GM03348 (cell line): ENCODE measurements around the gene ZFPM1.

Experiments
- DNase-seq: peaks from one replicate; pipeline ENCODE4 v3.0.0; 2012; ENCODE audit warnings: low spot score

The ZFPM1 gene

DNA sequence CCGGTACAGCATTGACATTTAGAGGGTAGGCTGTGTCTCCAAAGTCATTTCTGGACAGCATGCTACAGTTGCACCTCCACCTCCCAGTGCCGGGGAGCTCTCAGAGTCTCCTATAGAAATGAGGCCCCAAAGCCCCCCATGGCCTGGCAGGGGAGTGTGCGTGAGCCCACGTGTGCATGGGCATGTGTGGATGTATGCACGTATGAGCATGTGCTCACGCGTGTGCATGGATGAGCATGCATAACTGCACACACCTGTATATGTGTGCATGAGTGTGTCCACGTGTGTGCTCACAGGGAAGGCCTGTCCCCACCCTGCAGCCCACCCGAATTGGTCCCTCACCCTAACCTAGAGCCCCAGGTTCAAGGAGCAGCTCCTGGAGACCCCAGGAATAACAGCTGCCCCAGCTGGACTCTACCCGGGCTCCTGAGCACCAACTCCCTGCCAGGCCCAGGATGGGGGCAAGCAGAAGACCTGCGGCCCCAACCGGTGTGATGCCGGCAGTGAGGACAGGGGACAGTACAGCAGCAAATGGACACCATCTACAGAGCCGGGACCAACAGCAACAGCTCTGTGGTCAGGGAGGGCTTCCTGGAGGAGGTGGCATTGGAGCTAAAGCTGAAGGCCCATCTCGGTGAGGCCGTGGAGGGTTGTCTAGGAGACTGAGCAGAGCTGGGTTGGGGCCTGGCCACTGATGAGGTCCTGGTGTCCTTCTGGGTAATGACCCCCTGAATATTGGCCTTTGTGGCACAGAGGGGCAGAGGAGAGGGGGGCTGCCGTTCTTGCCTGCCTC, 35.2 kb upstream of the ZFPM1 start:
- no peak for DNase-seq

DNA sequence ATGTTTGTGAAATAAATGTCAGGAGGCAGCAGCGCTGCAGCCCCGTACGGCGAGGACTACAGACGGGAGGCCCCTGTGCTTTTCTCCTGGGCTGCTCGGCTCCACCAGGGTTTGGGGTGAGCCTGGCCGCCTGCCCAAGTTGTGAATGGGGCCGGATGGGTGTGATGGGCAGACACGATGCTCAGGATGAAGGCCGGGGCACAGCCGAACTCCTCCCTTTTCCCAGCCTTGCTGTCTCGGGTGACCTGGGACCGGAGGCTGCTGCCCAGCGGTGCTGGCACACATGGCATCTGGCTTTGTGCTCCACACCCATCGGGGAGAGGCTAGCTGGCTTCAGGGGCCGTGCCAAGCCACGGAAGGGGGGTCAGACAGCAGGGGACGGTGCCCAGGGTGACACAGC, 34.2 kb upstream of the ZFPM1 start:
- no peak for DNase-seq

DNA sequence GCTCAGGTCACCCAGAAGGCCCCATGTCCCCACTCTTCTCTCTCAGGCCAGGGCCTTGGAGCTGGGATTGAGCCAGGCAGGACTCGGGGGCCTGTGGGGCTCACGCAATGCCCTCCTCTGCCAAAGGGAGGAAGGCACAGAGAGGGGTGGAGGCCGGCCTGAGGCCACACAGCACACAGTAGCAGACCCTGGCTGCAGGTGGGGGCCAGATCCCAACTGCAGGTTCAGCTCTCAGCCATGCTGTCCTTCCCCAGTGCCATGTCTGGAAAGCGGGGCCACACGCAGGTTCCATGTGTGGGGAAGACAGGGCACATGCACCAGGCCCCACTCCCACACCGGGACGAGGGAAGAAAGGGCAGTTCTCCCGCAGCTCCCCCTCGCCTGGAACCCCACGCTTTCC, 33.3 kb upstream of the ZFPM1 start:
- no peak for DNase-seq

DNA sequence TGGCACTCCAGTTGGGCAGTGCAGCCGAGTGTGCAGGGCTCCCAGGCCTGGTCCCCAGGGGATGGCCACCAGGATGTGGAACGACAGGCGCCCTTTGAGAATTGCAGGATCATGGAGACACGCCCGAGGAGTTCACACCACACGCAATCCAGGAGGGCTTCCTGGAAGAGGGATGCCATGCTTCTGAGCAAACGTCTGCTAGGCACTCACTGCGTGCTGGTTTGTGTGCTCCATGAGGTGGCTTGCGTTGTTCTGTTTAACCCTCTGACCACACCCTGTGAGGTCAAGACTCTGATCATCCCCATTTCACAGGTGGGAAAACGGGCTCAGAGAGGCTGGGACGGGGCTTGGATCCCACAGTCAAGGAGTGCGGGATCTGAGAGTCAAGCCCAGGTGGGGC, 32.6 kb upstream of the ZFPM1 start:
- DNase-seq: no peak

- DNase-seq: no peak
Observed at GRCh38 chr16:88421301-88421700, 31.8 kb upstream of the ZFPM1 start.

- DNase-seq: no peak
Observed at GRCh38 chr16:88421871-88422433, 31.1 kb upstream of the ZFPM1 start.

GRCh38 chr16:88422733-88423447, 30.2 kb upstream of the ZFPM1 start:
- DNase-seq: no peak

DNA sequence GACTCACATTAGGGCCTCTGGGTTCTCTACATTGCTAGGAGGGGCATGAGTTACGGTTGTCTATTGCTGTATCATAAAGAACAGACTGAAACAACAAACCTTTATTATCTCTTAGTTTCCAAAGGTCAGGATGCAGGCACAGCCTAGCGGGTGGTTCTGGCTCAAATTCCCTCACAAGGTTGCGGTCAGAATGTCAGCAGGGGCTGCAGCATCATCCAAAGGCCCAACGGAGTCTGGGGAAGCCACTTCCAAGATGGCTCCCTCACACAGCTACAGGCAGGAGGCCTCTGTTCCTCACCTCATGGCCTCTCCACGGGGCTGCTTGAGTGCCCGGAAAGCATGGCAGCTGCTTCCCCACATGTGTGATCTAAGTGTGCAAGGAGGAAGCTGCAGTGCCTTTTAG, 29.6 kb upstream of the ZFPM1 start:
- no peak for DNase-seq

GRCh38 chr16:88424587-88425235, 28.4 kb upstream of the ZFPM1 start:
- DNase-seq: no peak

DNA sequence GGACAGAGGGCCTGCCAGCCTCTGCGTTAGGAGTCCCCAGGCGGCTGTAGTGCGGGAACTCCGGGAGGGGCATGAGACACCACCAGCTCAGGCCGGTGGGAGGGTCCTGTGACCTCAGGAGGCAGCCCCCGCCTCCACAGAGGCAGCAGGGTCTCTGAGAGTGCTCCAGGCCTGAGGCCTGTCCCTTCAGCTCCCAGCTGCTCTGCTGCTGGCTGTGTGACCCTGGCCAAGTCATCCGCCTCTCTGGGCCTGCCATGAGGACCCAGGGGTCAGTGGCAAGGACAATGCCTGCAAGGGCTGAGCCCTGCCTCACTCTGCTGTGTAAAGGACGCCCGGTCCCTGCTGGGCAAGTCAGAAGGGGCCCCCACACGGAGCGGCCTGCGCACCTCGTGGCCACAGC, 27.1 kb upstream of the ZFPM1 start:
- no peak for DNase-seq

GRCh38 chr16:88427376-88427775, 25.7 kb upstream of the ZFPM1 start:
- DNase-seq: no peak

DNA sequence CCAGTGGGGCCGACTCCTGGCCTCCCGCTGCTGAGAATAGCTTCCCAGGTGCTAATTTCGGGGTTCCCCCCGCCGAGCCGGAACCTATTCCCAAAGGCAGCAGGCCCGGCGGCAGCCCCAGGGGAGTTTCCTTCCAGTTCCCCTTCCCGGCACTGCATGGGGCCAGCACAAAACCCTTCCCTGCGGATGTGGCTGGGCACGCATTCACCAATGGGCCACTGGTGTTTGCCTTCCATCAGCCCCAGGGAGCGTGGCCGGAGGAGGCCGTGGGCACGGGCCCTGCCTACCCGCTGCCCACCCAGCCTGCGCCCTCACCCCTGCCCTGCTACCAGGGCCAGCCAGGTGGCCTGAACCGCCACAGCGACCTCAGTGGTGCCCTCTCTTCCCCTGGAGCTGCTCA, 24.9 kb upstream of the ZFPM1 start:
- DNase-seq: no peak

- DNase-seq: no peak
Observed at GRCh38 chr16:88428616-88429386, 24.3 kb upstream of the ZFPM1 start.

- no peak for DNase-seq
Observed at GRCh38 chr16:88429387-88430184, 23.5 kb upstream of the ZFPM1 start.

GRCh38 chr16:88430185-88430523, 22.9 kb upstream of the ZFPM1 start:
- no peak for DNase-seq

GRCh38 chr16:88430524-88431446, 22.3 kb upstream of the ZFPM1 start:
- peak; percentile 57 for DNase-seq

DNA sequence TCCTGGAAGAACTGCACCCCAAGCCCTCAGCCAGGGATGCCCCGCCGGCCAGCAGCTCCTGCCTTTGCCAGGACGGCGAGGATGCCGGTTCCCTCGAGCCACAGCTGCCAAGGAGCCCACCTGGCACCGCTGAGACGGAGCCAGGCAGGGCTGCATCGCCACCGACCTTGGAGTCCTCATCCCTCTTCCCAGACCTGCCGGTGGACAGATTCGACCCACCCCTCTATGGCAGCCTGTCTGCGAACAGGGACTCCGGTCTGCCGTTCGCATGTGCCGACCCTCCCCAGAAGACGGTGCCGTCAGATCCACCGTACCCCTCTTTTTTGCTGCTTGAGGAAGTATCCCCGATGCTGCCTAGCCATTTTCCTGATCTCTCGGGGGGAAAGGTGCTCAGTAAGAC, 21.4 kb upstream of the ZFPM1 start:
- DNase-seq: no peak

GRCh38 chr16:88432174-88432573, 20.9 kb upstream of the ZFPM1 start:
- DNase-seq: no peak

GRCh38 chr16:88432753-88433152, 20.3 kb upstream of the ZFPM1 start:
- DNase-seq: no peak

GRCh38 chr16:88433632-88434352, 19.3 kb upstream of the ZFPM1 start:
- no peak for DNase-seq
